Measurements from ENCODE around the gene DBET.
"Not testable (repeated sequence)": the region's sequence is repeated elsewhere in the genome, so short reads cannot be mapped to it uniquely, and the experiment has no call there.

DNA sequence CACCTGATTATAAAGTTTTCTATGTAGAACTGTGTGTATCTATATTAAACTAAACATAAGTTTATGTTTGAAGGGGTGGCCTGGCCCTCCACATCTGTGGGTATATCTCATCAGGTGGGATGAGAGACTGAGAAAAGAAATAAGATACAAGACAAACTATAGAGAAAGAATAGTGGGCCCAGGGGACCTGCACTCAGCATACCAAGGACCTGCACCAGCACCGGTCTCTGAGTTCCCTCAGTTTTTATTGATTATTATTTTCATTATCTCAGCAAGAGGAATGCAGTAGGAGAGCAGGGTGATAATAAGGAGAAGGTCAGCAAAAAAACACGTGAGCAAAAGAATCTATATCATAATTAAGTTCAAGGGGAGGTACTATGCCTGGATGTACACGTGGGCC is 41.9 kb downstream of the DBET start:
- not testable (repeated sequence) for TF ChIP-seq POLR2AphosphoS5 (IDR thresholded peaks at IDR 0.05); EP300 (IDR thresholded peaks at IDR 0.05; ENCODE audit: low read depth); CTCF (IDR thresholded peaks at IDR 0.05); POLR2A (IDR thresholded peaks at IDR 0.05)

Data from transverse colon (tissue), 4 donors.